B cell (primary cell): Measurements from ENCODE around the gene LIMS2. TPM values are rescaled to one million over a fixed set of nuclear protein-coding genes. Genes with fewer than 3 reads are reported as not detected.

Source experiments
- ATAC-seq: fragments of 200-7000 bp; cut with Tn5 transposase; one replicate; pipeline ENCODE4 v1.10.0; 2021; ENCODE audit warnings: low read depth, mild to moderate bottlenecking, moderate number of reproducible peaks, moderate library complexity
- CTCF ChIA-PET: fragments of 350-600 bp; sonication (Branson Sonifier 250); formaldehyde crosslinking; loops from one replicate; lab custom pipeline; 2021; ENCODE audit warnings: antibody characterized with exemption, inconsistent platforms; lab: Charles Lee
- POLR2A ChIA-PET: fragments of 350-600 bp; sonication (Branson Sonifier 250); formaldehyde crosslinking; loops from one replicate; lab custom pipeline; 2021; ENCODE audit warnings: antibody characterized with exemption; lab: Charles Lee
- DNase-seq: peaks from one replicate; pipeline ENCODE4 v3.0.0; 2013
- H2AFZ ChIP-seq: 2 replicates; pipeline ENCODE4 v1.6.1; 2012; ENCODE audit warnings: mild to moderate bottlenecking, low read depth, low read length; ENCODE audit not compliant: insufficient read depth, poor library complexity, severe bottlenecking
- H3K27ac ChIP-seq, 2 donors: 1 replicate in 1 of 2; 2 replicates in 1 of 2; pipeline ENCODE4 v1.5.1; 2012 to 2013; ENCODE audit warnings: low read length in 2 of 2, mild to moderate bottlenecking in 2 of 2, moderate library complexity in 1 of 2
- H3K27me3 ChIP-seq, 4 experiments: fragments of 200-600 bp in 1 of 4; sonication (generic) in 1 of 4; replicated peaks in 1 of 4; 1 replicate in 2 of 4; 2 replicates in 2 of 4; pipeline versions ENCODE4 v1.6.1 to v1.7.0; 2013 to 2016; ENCODE audit warnings: low read length in 3 of 4, mild to moderate bottlenecking in 2 of 4, mixed read lengths in 1 of 4, moderate library complexity in 1 of 4; ENCODE audit not compliant: insufficient read depth in 4 of 4, control insufficient read depth in 3 of 4; ENCODE audit errors: control extremely low read depth in 1 of 4
- H3K36me3 ChIP-seq, 2 experiments: replicated peaks in 1 of 2; 1 replicate in 1 of 2; 2 replicates in 1 of 2; pipeline versions ENCODE4 v1.6.1 to v1.7.1; 2013; ENCODE audit warnings: low read length in 1 of 2; ENCODE audit not compliant: insufficient read depth in 2 of 2, control insufficient read depth in 1 of 2; ENCODE audit errors: control extremely low read depth in 1 of 2, extremely low read depth in 1 of 2
- H3K4me1 ChIP-seq, 2 donors: fragments of 200-600 bp in 1 of 2; sonication (generic) in 1 of 2; 1 replicate in 1 of 2; 2 replicates in 1 of 2; pipeline versions ENCODE4 v1.5.1 to v1.6.1; 2013 to 2017; ENCODE audit warnings: low read length in 2 of 2; ENCODE audit not compliant: control insufficient read depth in 2 of 2, insufficient read depth in 2 of 2
- H3K4me2 ChIP-seq: replicated peaks from 2 replicates; pipeline ENCODE3; 2012; ENCODE audit warnings: mild to moderate bottlenecking, low read depth, low read length; ENCODE audit not compliant: poor library complexity, severe bottlenecking
- H3K4me3 ChIP-seq, 5 experiments: fragments of 200-600 bp in 1 of 5; sonication (generic) in 1 of 5; 1 replicate in 3 of 5; 2 replicates in 2 of 5; pipeline versions ENCODE4 v1.5.1 to v1.7.0; 2011 to 2016; ENCODE audit warnings: low read length in 4 of 5, mild to moderate bottlenecking in 4 of 5, low read depth in 2 of 5, control low read depth in 1 of 5, moderate library complexity in 1 of 5; ENCODE audit not compliant: insufficient read depth in 1 of 5; ENCODE audit errors: control extremely low read depth in 1 of 5, extremely low read depth in 1 of 5
- H3K79me2 ChIP-seq: fragments of 200-600 bp; sonication (generic); one replicate; pipeline ENCODE4 v1.6.0; 2016; ENCODE audit warnings: low read length; ENCODE audit not compliant: control insufficient read depth, insufficient read depth
- H3K9ac ChIP-seq: fragments of 200-600 bp; sonication (generic); 2 replicates; pipeline ENCODE4 v1.6.1; 2017; ENCODE audit warnings: mild to moderate bottlenecking, low read length, moderate library complexity
- H3K9me3 ChIP-seq, 3 donors: one replicate each; pipeline versions ENCODE4 v1.6.1 to v1.7.1; 2013; ENCODE audit warnings: low read length in 2 of 3; ENCODE audit not compliant: control insufficient read depth in 2 of 3, insufficient read depth in 1 of 3; ENCODE audit errors: control extremely low read depth in 1 of 3
- H4K20me1 ChIP-seq: 2 replicates; pipeline ENCODE4 v1.6.0; 2012; ENCODE audit warnings: mild to moderate bottlenecking, low read length; ENCODE audit not compliant: insufficient read depth, control insufficient read depth, poor library complexity, severe bottlenecking
- H3K27ac Mint-ChIP-seq: one replicate; pipeline ENCODE4 v1.8.0; 2021; ENCODE audit warnings: mixed read lengths
- H3K27me3 Mint-ChIP-seq: one replicate; pipeline ENCODE4 v1.8.0; 2021; ENCODE audit warnings: mixed read lengths
- H3K4me1 Mint-ChIP-seq: one replicate; pipeline ENCODE4 v1.8.0; 2021; ENCODE audit warnings: mixed read lengths
- H3K4me3 Mint-ChIP-seq: one replicate; pipeline ENCODE4 v1.8.0; 2021; ENCODE audit warnings: mixed read lengths
- H3K9me3 Mint-ChIP-seq: one replicate; pipeline ENCODE4 v1.8.0; 2022; ENCODE audit warnings: mixed read lengths; ENCODE audit not compliant: insufficient read depth
- EZH2 ChIP-seq: IDR thresholded peaks from 2 replicates; pipeline ENCODE4 v1.6.1; 2012; ENCODE audit warnings: borderline replicate concordance, low read depth, mild to moderate bottlenecking, moderate library complexity, low read length; ENCODE audit not compliant: insufficient read depth, poor library complexity, severe bottlenecking
- WGBS: methylation state at CpG from one replicate; pipeline ENCODE4 v1.1.5; 2013; ENCODE audit warnings: missing lambda C conversion rate; ENCODE audit not compliant: insufficient coverage; 5-methylcytosine and 5-hydroxymethylcytosine counted together
- intact Hi-C: fragments of 100-400 bp; cut with micrococcal nuclease; formaldehyde crosslinking; loops from one replicate; pipeline ENCODE4 v1.10.0; 2022
- polyA plus RNA-seq: library from polyadenylated mRNA; depleted of rRNA; stranded (reverse); fragments of >200 nt; gene quantifications from 2 replicates; pipeline ENCODE4 v1.2.3, GENCODE V29; 2012
- total RNA-seq, 2 donors: library from RNA; stranded (reverse); fragments of 120-200 nt in 1 of 2; gene quantifications; 1 replicate in 1 of 2; 2 replicates in 1 of 2; pipeline versions ENCODE4 v1.2.3 to v1.2.4, GENCODE V29; 2013 to 2022
- TF ChIP-seq, protein P1 (sequence below): fragments of 200-600 bp; IDR thresholded peaks from one replicate; pipeline ENCODE4 v1.8.0; 2022; ENCODE audit warnings: antibody characterized with exemption, mild to moderate bottlenecking

The LIMS2 gene
- total and polyA plus RNA-seq, 2 donors (not counting 1 experiment from before 2014, with no cell fraction given), result 6.7 to 32.2 TPM

DNA sequence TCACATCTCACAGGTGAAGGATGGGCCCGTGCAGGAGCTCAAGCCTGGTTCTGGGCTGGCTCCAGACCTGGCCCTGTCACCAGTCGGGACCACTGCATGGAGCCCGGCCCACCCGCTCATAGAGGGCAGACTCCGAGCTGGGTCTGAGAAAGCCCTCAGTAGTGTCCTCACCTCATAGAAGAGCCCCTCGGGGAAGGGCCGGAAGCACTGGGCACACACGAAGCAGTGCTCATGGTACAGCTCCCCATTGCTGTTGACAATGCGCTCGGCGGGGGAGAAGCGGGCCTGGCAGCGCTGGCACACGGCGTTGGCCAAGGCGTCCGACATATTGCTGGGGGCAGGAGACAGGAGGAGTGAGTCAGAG is 18.1 kb downstream of the LIMS2 start:
- H3K4me2 ChIP-seq, result no peak overlapping the region
- WGBS, result 93% methylated on average over 17 of the region's 17 CpGs
- H3K27me3 ChIP-seq, result peaks cover 0 to 7% (median 3%) of the 10 kb centered on the region in 4 experiments
- intact Hi-C loops, result no loop called here
- H2AFZ ChIP-seq, result no peak overlapping the region
- TF ChIP-seq, protein P1, sequence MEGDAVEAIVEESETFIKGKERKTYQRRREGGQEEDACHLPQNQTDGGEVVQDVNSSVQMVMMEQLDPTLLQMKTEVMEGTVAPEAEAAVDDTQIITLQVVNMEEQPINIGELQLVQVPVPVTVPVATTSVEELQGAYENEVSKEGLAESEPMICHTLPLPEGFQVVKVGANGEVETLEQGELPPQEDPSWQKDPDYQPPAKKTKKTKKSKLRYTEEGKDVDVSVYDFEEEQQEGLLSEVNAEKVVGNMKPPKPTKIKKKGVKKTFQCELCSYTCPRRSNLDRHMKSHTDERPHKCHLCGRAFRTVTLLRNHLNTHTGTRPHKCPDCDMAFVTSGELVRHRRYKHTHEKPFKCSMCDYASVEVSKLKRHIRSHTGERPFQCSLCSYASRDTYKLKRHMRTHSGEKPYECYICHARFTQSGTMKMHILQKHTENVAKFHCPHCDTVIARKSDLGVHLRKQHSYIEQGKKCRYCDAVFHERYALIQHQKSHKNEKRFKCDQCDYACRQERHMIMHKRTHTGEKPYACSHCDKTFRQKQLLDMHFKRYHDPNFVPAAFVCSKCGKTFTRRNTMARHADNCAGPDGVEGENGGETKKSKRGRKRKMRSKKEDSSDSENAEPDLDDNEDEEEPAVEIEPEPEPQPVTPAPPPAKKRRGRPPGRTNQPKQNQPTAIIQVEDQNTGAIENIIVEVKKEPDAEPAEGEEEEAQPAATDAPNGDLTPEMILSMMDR, result no peak
- TF ChIP-seq EZH2, result no peak
- H3K27ac ChIP-seq, result no peak overlapping the region
- peaks cover 0 to 15% (median 0%) of the 10 kb centered on the region in 3 donors for H3K9me3 ChIP-seq
- H3K36me3 ChIP-seq, result no peaks in the 10 kb centered on the region
- no peaks in the 10 kb centered on the region for H3K79me2 ChIP-seq
- Mint-ChIP-seq H3K27ac (no peak overlapping the region), H3K9me3 (no peaks in the 10 kb centered on the region), H3K27me3 (peaks cover 17% of the 10 kb centered on the region), H3K4me3 (no peak overlapping the region), H3K4me1 (peaks cover 19% of the 10 kb centered on the region)
- H3K4me3 ChIP-seq, result no peak overlapping the region
- H3K9ac ChIP-seq, result no peak overlapping the region
- DNase-seq (no peak), ATAC-seq (no peak)
- ChIA-PET POLR2A (interaction anchor here (0.6 kb wide), 1 partner anchor 19 kb away, joined by 5 read pairs; no protein-coding TSS in a partner anchor), CTCF (interaction anchor here (1.4 to 2.1 kb wide), 2 partner anchors 7 to 66 kb away, joined by 3 to 11 read pairs; no protein-coding TSS in a partner anchor)
- no peaks in the 10 kb centered on the region for H4K20me1 ChIP-seq
- peaks cover 8 to 20% of the 10 kb centered on the region in 2 donors for H3K4me1 ChIP-seq

DNA sequence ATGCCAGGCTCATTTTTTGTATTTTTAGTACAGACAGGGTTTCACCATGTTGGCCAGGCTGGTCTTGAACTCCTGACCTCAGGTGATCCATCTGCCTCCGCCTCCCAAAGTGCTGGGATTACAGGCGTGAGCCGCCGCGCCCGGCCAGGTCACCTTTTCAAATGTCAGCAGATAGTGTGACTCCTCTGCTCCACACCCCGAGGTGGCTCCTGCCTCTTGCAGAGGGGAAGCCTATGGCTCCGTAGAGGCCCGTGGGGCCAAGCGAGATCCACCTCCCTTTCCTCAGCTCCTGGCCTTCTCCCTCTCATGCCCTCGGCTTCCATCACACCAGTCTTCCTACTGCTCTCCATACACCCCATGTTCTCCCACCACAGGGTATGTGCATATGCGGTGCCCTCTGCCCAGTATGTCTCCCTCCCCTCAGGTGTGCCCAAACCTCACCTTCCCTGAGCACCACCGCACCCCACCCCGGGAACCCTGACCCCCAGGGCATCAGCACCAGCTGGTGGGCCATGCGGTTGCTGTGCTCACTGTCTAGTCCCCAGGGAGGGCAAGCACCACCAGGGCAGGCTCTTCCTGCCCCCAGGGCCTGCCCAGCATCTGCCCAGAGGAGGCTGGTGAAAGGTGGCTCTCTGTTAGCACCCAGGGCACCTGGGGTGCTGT is 18.6 kb downstream of the LIMS2 start:
- peaks cover 14 to 25% of the 10 kb centered on the region in 2 donors for H3K4me1 ChIP-seq
- intact Hi-C loops, result no loop called here
- Mint-ChIP-seq H3K27ac (no peak overlapping the region), H3K4me1 (peaks cover 25% of the 10 kb centered on the region), H3K27me3 (peaks cover 12% of the 10 kb centered on the region), H3K9me3 (no peaks in the 10 kb centered on the region), H3K4me3 (no peak overlapping the region)
- H3K27me3 ChIP-seq, result peaks cover 0 to 3% (median under 1%) of the 10 kb centered on the region in 4 experiments
- H3K4me2 ChIP-seq, result no peak overlapping the region
- H3K9ac ChIP-seq, result no peak overlapping the region
- ATAC-seq (no peak), DNase-seq (no peak)
- H4K20me1 ChIP-seq, result no peaks in the 10 kb centered on the region
- WGBS, result 82% methylated on average over 15 of the region's 15 CpGs
- H3K79me2 ChIP-seq, result no peaks in the 10 kb centered on the region
- no peak for TF ChIP-seq EZH2
- TF ChIP-seq, protein P1, result no peak
- H3K4me3 ChIP-seq, result no peak overlapping the region
- no peaks in the 10 kb centered on the region for H3K36me3 ChIP-seq
- POLR2A ChIA-PET, result no interaction called here
- CTCF ChIA-PET, result interaction anchor here (2.1 kb wide), 1 partner anchor 65 kb away, joined by 11 read pairs; no protein-coding TSS in a partner anchor
- peaks cover 0 to 15% (median 0%) of the 10 kb centered on the region in 3 donors for H3K9me3 ChIP-seq
- no peak overlapping the region for H3K27ac ChIP-seq
- no peak overlapping the region for H2AFZ ChIP-seq
